ENCODE results near the gene TAS1R3. TPM values are rescaled to one million over a fixed set of nuclear protein-coding genes. Genes with fewer than 3 reads are reported as not detected.

The TAS1R3 gene
- total RNA-seq, 1 donor, result under 0.01 TPM

DNA sequence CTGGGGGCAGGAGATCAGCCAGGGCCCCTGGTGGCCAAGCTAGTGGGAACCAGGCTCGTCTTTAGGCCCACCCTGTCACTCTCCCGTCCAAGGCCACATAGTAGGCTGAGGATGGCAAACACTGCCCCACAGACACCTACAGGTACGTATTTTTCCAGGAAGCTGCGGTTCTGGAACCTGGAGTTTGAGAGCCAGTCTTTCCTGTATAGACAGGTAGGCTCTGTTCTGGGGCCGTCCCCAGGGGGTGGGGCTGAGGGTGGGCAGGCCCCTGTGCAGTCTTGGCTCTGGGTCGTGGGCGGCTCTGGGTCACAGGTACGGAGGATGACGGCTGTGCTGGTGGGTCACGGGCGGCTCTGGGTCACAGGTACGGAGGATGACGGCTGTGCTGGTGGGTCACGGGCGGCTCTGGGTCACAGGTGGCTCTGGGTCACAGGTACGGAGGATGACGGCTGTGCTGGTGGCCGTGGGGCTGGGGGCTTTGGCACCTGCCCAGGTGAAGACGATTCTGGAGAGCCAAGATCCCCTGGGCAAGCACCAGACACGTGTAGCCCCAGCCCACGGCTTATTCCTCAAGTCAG is 20.5 kb upstream of the TAS1R3 start:
- no peak for DNase-seq (ENCODE audit: low read depth)
- TF ChIP-seq, protein P1, sequence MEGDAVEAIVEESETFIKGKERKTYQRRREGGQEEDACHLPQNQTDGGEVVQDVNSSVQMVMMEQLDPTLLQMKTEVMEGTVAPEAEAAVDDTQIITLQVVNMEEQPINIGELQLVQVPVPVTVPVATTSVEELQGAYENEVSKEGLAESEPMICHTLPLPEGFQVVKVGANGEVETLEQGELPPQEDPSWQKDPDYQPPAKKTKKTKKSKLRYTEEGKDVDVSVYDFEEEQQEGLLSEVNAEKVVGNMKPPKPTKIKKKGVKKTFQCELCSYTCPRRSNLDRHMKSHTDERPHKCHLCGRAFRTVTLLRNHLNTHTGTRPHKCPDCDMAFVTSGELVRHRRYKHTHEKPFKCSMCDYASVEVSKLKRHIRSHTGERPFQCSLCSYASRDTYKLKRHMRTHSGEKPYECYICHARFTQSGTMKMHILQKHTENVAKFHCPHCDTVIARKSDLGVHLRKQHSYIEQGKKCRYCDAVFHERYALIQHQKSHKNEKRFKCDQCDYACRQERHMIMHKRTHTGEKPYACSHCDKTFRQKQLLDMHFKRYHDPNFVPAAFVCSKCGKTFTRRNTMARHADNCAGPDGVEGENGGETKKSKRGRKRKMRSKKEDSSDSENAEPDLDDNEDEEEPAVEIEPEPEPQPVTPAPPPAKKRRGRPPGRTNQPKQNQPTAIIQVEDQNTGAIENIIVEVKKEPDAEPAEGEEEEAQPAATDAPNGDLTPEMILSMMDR (IDR thresholded peaks at IDR 0.05; ENCODE audit: insufficient read depth, low read depth, low read length), result no peak
- no peak overlapping the region for H3K4me3 ChIP-seq (ENCODE audit: low read depth, low read length)

DNA sequence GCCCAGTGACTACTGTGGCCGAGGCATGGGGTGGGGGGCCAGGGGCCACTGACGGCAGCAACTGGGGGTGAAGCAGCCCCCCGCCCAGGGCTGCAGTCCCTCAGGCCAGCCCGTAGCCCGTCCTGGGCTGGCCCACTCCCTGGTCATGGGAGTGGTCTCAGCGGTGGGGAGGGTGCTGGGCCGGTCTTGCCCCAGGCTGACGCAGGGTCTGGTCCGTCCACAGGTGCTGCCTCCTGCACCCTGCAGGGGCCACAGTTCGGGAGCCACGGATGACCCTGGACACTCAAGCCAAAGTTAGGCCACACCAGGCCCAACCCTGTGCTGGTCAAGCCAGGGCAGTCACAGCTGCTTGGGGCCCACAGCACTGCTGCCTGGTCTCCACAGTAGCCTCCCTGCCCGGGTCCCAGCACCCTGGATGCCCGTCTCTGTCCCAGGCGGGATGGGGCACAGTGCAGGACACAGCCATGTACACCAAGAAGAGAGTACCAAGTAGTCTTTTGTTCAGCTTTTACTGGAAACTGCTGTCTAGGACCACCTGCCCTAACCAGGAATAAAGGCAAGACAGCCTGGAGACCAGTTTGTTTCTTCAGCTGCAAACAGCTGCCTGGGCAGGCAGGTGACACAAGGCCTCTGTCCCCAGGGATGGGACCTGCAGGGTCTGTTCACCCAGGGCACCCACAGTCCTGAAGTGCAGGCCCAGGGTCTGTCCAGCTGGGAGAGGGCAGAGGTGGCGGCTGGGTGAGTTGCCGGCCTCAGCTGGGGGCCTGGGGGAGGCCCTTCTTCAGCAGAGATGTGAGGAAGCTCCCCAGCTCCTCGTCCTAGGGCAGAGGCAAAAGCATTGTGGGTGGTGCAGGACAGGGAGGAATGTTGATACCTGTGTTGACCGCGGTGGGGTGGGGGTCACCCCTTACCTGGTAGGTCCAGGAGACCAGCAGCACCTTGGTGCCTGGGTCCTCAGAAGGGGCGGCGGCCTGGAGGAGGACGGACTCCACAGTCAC is 19.7 kb upstream of the TAS1R3 start:
- no peak for DNase-seq (ENCODE audit: low read depth)
- no peak overlapping the region for H3K4me3 ChIP-seq (ENCODE audit: low read depth, low read length)
- TF ChIP-seq, protein P1 (IDR thresholded peaks at IDR 0.05; ENCODE audit: insufficient read depth, low read depth, low read length), result no peak

DNA sequence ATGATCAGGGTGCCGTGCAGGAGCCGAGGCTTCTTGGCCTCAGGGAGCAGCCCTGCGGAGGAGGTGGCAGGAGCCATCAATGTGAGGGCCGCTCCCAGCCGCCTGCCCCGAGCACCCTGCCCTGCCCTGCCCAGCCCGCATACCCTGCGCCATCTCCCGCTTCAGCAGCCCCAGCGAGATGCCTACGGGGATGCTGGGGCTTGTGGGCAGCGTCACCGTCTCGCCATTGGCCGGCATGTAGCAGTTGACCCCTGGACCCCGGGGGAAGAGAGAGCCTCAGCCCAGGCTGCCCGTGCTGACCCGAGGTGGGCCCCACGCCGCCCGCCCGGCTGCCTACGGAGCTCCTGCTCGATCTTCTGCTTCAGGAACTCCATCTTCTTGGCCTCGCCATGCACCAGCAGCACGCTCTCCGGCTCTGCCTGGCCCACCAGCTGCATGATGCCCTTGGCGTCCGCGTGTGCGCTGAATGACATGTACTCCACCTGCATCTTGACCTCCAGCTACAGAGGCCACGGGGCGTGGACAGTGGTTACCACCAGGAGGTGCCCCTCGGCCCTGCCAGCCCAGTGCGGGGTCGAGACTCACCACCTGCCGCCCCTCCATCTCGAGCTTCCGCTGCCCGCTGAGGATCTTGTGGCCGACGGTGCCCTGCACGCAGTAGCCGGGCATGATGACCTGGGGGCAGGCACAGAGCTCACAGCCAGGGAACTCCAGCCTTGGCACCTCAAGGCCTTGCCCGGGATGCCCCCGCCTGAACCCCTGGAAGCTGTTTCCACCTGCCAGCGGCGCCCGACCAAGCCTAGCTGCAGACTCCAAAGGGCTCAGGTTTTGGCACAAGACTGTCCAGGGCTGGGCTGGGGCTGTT is 18.4 kb upstream of the TAS1R3 start:
- no peak for DNase-seq (ENCODE audit: low read depth)
- no peak overlapping the region for H3K4me3 ChIP-seq (ENCODE audit: low read depth, low read length)
- TF ChIP-seq, protein P1 (IDR thresholded peaks at IDR 0.05; ENCODE audit: insufficient read depth, low read depth, low read length), result no peak

DNA sequence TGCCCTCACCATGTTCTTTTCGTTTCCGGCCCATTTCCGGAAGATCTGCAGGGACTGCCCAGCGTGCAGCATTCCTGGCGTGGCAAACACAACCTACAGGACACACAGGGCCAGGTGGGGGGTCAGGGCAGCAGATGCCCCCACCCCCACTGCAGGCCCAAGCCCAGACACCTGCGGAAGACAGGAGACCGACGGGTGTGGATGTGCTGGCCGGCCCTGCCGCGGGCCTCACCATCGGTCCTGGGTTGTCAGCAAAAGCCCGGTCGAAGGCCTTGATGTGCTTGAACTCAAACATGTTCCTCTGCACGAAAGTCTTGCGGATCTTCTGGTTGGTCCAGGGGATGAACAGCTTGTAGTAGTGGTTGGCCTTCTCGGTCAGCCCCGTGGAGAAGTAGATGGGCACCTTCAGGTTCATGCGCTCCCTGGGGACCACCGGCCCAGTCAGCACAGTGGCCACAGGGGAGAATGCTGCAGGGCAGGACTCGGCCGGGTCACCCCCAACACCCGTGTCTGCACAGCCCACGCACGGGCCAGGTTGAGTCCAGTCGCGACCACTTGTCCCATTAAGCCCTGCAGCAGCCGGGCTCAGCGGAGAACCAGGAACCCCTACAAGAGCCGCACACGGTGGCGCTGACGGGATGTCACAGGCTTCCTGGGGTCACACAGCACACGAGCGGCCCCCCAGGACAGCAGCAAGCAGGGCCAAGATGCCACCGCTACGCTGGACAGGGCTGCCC is 17.4 kb upstream of the TAS1R3 start:
- no peak overlapping the region for H3K4me3 ChIP-seq (ENCODE audit: low read depth, low read length)
- DNase-seq (ENCODE audit: low read depth), result no peak
- TF ChIP-seq, protein P1 (IDR thresholded peaks at IDR 0.05; ENCODE audit: insufficient read depth, low read depth, low read length), result no peak

DNA sequence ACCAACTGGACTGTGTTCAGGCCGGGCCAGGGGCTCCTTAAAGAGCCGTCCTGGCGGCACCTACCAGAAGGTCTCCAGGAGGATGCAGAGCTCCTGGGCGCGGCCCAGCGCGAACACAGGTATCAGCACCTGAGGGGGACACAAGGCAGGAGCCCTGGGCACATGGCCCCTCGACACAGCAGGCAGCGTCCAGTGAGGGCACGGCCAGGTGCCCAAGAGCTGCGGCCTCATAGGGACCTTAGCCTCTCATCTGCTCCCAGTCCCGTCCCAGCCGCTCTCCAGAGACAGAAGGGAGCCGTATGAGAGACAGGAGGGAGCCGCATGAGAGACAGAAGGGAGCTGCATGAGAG is 16.9 kb upstream of the TAS1R3 start:
- no peak for DNase-seq (ENCODE audit: low read depth)
- H3K4me3 ChIP-seq (ENCODE audit: low read depth, low read length), result no peak overlapping the region
- TF ChIP-seq, protein P1 (IDR thresholded peaks at IDR 0.05; ENCODE audit: insufficient read depth, low read depth, low read length), result no peak

All from fibroblast of villous mesenchyme (primary cell).